Tongue (tissue), 2 donors: ENCODE measurements around the gene BMAL2. TPM values are rescaled to one million over a fixed set of nuclear protein-coding genes. Genes with fewer than 3 reads are reported as not detected.

ENCODE experiments used
- DNase-seq: peaks from one replicate; pipeline ENCODE4 v3.0.0-alpha.2; 2015
- total RNA-seq: library from RNA; depleted of rRNA; stranded (reverse); fragments of >200 nt; gene quantifications from one replicate; pipeline ENCODE4 v1.2.3, GENCODE V29; 2014

The BMAL2 gene
- total RNA-seq, 1 donor from 2014 or later, result 4.6 TPM

GRCh38 chr12:27361372-27361771 lies 28.7 kb downstream of the BMAL2 start:
- no peak for DNase-seq

DNA sequence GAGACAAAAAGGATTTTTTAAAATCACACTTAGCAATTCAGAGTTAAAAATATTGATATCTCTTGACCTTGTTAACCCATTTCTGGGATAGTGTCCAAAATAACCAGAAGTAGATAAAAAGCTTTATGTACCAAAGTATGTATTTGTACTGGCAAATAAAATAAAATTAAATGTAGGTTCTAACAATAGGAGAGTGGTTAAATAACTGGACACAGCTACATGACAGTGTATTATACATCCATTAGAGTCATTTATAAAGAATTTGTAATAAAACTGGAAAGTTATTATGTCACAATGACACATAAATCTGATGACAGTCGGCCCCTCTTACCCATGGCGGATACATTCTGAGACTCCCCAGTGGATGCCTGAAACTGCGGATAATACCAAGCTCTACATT lies 34.0 kb downstream of the BMAL2 start:
- DNase-seq, result no peak

DNA sequence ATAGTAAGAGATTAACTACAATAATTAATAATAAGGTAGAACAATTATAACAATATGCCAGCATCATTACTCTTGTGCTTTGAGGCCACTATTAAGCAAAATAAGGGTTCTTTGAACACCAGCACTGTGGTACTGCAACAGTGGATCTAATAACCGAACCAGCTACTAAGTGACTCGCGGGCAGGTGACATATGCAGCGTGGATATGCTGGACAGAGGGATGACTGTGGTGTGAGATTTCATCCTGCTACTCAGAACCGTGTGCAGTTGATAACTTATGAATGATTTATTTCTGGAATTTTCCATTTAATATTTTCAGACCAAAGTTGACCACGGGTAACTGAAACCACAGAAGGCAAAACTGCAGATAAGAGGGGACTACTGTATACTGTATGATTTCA lies 34.4 kb downstream of the BMAL2 start:
- DNase-seq, result no peak

GRCh38 chr12:27382171-27382795 lies 49.6 kb downstream of the BMAL2 start:
- no peak for DNase-seq

Other genes with a start within 250 kb of the BMAL2 start
- 42.2 TPM for gene STK38L, start 88.5 kb upstream of the BMAL2 start, total RNA-seq
- gene SMCO2, start 113.9 kb downstream of the BMAL2 start, total RNA-seq, result not detected
- gene PPFIBP1, start 191.4 kb downstream of the BMAL2 start, total RNA-seq, result 102 TPM